Activated naive CD8-positive, alpha-beta T cell treated with anti-CD3 and anti-CD28 coated beads, Interleukin-2, amount 50 U/mL, for 16 hours (primary cell): ENCODE results near the gene NLRP11.
"Not testable (repeated sequence)": the region's sequence is repeated elsewhere in the genome, so short reads cannot be mapped to it uniquely, and the experiment has no call there.

Source experiments
- DNase-seq: peaks from one replicate; pipeline ENCODE4 v3.0.0-alpha.2; 2020; ENCODE audit warnings: low read depth, low spot score

Gene NLRP11

GRCh38 chr19:55778331-55778730, 53.5 kb downstream of the NLRP11 start:
- no peak for DNase-seq

GRCh38 chr19:55777528-55777927, 54.3 kb downstream of the NLRP11 start:
- DNase-seq = no peak

- DNase-seq = not testable (repeated sequence)
These were observed 62.2 kb downstream of the NLRP11 start for GRCh38 chr19:55769632-55770031.

GRCh38 chr19:55768818-55769217, 63.0 kb downstream of the NLRP11 start, which contains the start of gene RFPL4AL1:
Gene RFPL4AL1, plus strand, starts transcription at chr19:55769118. Its CDS starts 2,687 bp downstream, at chr19:55771805.
- DNase-seq = not testable (repeated sequence)

- DNase-seq = no peak
These were observed 65.3 kb downstream of the NLRP11 start for GRCh38 chr19:55766466-55766865.

- DNase-seq = not testable (repeated sequence)
These were observed 73.0 kb downstream of the NLRP11 start, which contains the start of gene RFPL4A for GRCh38 chr19:55758797-55759196. Gene RFPL4A, plus strand, starts transcription at chr19:55759097. Its CDS starts 2,704 bp downstream, at chr19:55761801.

GRCh38 chr19:55756808-55757207, 75.0 kb downstream of the NLRP11 start:
- DNase-seq = not testable (repeated sequence)

- no peak for DNase-seq
These were observed 78.4 kb downstream of the NLRP11 start for GRCh38 chr19:55753401-55753800.

- DNase-seq = no peak
These were observed 81.1 kb downstream of the NLRP11 start for GRCh38 chr19:55750715-55751114.

- no peak for DNase-seq
These were observed 93.5 kb downstream of the NLRP11 start, which contains the start of gene NLRP9 for GRCh38 chr19:55738302-55738701. Gene NLRP9, minus strand, starts transcription at chr19:55738402. Its CDS starts 28 bp downstream, at chr19:55738374.
